GM23248 (cell line): ENCODE measurements around the gene TMEM229B.

Experiments used
- EZH2 ChIP-seq: fragments of 200-600 bp; sonication (generic); IDR thresholded peaks from 2 replicates; pipeline ENCODE4 v1.6.1; 2018; ENCODE audit warnings: antibody characterized with exemption, mild to moderate bottlenecking; ENCODE audit not compliant: insufficient read depth, poor library complexity, severe bottlenecking
- EZH2phosphoT487 ChIP-seq: fragments of 200-600 bp; sonication (generic); IDR thresholded peaks from 2 replicates; pipeline ENCODE4 v1.6.1; 2018; ENCODE audit warnings: antibody characterized with exemption, moderate library complexity, mild to moderate bottlenecking, low read depth; ENCODE audit not compliant: insufficient read depth

DNA sequence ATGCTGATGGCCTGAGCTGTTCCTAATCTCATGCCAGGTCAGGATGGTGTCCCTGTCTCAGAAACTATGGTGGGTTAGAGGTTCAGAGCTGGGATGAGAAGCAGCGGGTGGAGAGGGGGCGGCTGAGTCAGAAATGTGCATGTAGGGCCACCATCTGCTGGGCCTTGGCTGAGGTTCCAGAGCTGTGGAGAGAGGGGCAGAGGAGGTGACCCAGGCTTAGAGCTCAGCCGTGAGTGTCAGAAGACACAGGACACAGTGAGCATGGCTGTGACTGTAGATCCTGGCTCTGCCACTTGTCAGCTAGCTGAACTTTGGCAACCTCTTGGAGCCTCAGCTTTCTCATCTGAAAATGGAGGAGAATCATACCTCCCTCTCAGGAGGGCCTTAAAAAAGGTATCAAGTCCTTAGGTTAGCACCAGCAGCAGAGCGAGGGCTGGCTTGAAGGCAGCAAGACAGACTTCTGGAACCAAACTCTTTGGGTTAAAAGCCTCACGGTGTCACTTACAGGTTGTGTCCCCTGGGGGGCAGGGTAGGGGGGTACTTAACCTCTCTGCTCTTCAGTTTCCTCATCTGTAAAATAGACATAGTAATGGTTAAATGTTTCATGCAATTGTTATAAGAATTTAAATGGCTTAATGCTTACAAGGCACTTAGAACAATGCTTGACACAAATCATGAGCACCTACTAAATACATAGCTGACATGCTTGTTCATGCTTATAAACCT, 34.8 kb downstream of the TMEM229B start:
- TF ChIP-seq EZH2 (no peak), EZH2phosphoT487 (no peak)
